ENCODE data around the gene FGF1.
"Not testable (repeated sequence)": the region's sequence is repeated elsewhere in the genome, so short reads cannot be mapped to it uniquely, and the experiment has no call there.

FGF1 gene

DNA sequence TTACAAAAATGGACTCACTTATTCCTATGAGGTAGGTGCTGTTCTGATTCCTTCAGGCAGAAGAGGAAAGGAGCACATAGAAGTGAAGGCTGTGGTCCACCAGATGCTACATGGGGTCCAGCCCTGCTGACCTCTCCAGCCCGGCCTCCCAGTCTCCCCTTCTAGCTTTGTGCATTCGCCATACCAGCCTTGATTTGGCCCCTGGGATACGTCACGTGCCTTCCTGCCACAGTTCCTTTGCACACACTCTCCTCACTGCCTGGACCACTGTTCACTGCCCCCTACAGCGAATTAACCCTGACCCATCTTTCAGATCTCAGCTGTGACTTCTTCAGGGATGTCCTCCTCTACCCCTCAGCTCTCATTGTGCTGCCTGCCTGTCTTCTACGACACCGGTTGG is 32.6 kb downstream of the FGF1 start:
- TF ChIP-seq, protein P1, sequence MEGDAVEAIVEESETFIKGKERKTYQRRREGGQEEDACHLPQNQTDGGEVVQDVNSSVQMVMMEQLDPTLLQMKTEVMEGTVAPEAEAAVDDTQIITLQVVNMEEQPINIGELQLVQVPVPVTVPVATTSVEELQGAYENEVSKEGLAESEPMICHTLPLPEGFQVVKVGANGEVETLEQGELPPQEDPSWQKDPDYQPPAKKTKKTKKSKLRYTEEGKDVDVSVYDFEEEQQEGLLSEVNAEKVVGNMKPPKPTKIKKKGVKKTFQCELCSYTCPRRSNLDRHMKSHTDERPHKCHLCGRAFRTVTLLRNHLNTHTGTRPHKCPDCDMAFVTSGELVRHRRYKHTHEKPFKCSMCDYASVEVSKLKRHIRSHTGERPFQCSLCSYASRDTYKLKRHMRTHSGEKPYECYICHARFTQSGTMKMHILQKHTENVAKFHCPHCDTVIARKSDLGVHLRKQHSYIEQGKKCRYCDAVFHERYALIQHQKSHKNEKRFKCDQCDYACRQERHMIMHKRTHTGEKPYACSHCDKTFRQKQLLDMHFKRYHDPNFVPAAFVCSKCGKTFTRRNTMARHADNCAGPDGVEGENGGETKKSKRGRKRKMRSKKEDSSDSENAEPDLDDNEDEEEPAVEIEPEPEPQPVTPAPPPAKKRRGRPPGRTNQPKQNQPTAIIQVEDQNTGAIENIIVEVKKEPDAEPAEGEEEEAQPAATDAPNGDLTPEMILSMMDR (conservative IDR thresholded peaks at IDR 0.05; ENCODE audit: low read depth), result no peak
- ChIA-PET CTCF (interaction anchor here (0.7 to 5.7 kb wide), 6 partner anchors 11 to 248 kb away, joined by 3 to 154 read pairs (median 6); no protein-coding TSS in a partner anchor), POLR2A (ENCODE audit: low non-redundant PET) (no interaction called here)
- no peak for DNase-seq (ENCODE audit: low spot score)
- H3K27ac ChIP-seq, result no peak overlapping the region

DNA sequence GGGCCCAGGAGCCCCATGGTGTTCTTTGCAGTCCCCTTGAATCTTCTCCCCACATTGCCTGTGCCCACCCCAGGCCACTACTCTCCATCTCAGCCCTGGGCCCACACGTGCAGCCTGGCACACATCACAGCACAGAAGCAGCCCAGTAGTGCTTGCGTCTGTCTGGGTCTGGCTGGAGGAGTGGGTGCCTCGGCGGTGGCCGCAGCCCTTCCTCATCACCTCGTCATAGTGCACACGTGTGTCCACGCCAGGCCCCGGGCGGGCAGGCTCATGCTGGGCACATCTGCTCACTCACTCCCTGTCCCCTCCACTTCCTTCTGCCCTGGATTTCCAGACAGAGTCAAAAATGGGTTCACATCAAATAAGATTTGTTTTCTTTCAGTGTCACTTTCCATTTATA is 33.3 kb downstream of the FGF1 start:
- DNase-seq (ENCODE audit: low spot score), result no peak
- ChIA-PET CTCF (interaction anchor here (0.7 to 5.7 kb wide), 4 partner anchors 12 to 247 kb away, joined by 5 to 154 read pairs (median 20); no protein-coding TSS in a partner anchor), POLR2A (ENCODE audit: low non-redundant PET) (no interaction called here)
- no peak overlapping the region for H3K27ac ChIP-seq
- TF ChIP-seq, protein P1 (conservative IDR thresholded peaks at IDR 0.05; ENCODE audit: low read depth), result no peak

GRCh38 chr5:142650881-142651280 is 35.0 kb downstream of the FGF1 start:
- TF ChIP-seq, protein P1 (conservative IDR thresholded peaks at IDR 0.05; ENCODE audit: low read depth), result no peak
- POLR2A ChIA-PET (ENCODE audit: low non-redundant PET), result no interaction called here
- H3K27ac ChIP-seq, result no peak overlapping the region
- no peak for DNase-seq (ENCODE audit: low spot score)
- CTCF ChIA-PET, result interaction anchor here (0.6 to 0.7 kb wide), 2 partner anchors 33 to 55 kb away, joined by 3 read pairs; no protein-coding TSS in a partner anchor

DNA sequence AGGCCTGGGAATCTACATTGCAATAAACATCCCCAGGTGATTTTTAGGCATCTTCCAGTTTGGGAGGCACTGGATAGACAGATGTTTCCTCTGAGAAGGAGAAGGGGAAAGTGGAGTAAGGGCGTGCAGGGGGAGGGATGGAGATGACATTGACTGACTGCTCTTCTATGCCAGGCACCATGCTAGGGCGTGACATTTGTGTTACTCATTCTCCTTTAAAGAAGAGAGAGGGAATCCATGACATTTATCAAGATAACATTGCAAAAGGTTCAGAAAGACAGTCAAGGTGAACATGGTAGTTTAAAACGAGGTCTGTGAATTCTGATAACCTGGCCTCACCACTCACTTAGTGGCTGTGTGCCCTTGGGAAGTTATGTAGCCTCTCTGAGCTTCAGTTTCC is 35.8 kb downstream of the FGF1 start:
- ChIA-PET CTCF (interaction anchor here (0.6 to 0.7 kb wide), 2 partner anchors 32 to 56 kb away, joined by 3 read pairs; no protein-coding TSS in a partner anchor), POLR2A (ENCODE audit: low non-redundant PET) (no interaction called here)

DNA sequence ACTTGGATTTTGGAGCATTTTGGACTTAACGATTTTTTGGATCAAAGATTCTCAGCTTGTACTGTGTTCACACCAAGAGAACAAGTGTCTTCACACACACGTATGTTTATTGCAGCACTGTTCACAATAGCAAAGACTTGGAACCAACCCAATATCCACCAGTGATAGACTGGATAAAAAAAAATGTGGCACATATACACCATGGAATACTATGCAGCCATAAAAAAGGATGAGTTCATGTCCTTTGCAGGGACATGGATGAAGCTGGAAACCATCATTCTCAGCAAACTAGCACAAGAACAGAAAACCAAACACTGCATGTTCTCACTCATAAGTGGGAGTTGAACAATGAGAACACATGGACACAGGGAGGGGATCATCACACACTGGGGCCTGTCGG is 37.8 kb downstream of the FGF1 start:
- H3K27ac ChIP-seq; POLR2A ChIA-PET (ENCODE audit: low non-redundant PET); DNase-seq (ENCODE audit: low spot score): not testable (repeated sequence)
- CTCF ChIA-PET, result interaction anchor here (0.8 kb wide), 1 partner anchor 51 kb away, joined by 3 read pairs; no protein-coding TSS in a partner anchor

More for the DNA sequence above, 35.8 kb downstream of the FGF1 start:
- TF ChIP-seq, protein P1 (conservative IDR thresholded peaks at IDR 0.05; ENCODE audit: low read depth), result no peak
- H3K27ac ChIP-seq, result no peak overlapping the region
- DNase-seq (ENCODE audit: low spot score), result no peak

DNA sequence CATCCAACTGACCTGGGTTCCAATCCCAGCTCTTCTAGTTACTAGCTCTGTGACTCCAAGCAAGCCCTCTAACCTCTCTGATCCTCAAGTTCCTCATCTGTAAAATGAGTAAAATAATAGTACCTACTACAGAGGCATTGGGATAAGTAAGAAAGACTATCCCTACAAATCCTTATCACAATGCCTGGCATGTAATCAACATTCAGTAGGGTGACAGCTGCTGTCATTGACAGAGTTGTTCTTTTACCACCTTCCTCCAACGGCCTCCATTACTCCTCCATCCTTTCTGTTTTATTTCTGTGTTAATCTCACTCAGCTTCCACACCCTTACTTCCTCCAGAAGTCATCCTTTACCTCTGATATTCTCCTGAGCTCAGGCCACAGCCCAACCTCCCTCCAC is 40.4 kb downstream of the FGF1 start:
- ChIA-PET POLR2A (ENCODE audit: low non-redundant PET) (no interaction called here), CTCF (interaction anchor here (0.6 to 2.3 kb wide), 6 partner anchors 10 to 604 kb away, joined by 3 to 18 read pairs (median 4); no protein-coding TSS in a partner anchor)

More for the DNA sequence above, 40.4 kb downstream of the FGF1 start:
- TF ChIP-seq, protein P1 (conservative IDR thresholded peaks at IDR 0.05; ENCODE audit: low read depth), result no peak
- no peak for DNase-seq (ENCODE audit: low spot score)
- peak overlapping the region; percentile 94 for H3K27ac ChIP-seq

Data from RWPE1 (cell line).